Gastroesophageal sphincter (tissue), 3 donors: ENCODE data around the gene COX19.

ENCODE experiments used
- EP300 ChIP-seq: sonication (generic); formaldehyde crosslinking; IDR thresholded peaks from one replicate; pipeline ENCODE4 v1.6.1; 2017; ENCODE audit warnings: antibody characterized with exemption, mild to moderate bottlenecking
- POLR2A ChIP-seq, 2 donors: fragments of 450-650 bp; IDR thresholded peaks; one replicate each; pipeline ENCODE4 v1.6.1; 2017; ENCODE audit warnings: antibody characterized with exemption in 2 of 2, mild to moderate bottlenecking in 2 of 2, moderate library complexity in 1 of 2
- POLR2AphosphoS5 ChIP-seq: sonication (generic); formaldehyde crosslinking; IDR thresholded peaks from one replicate; pipeline ENCODE4 v1.6.1; 2017; ENCODE audit warnings: antibody characterized with exemption
- TF ChIP-seq, protein P1 (sequence below), 4 experiments: fragments of 200-600 bp in 2 of 4; fragments of 450-650 bp in 2 of 4; sonication (generic) in 1 of 4; IDR thresholded peaks; one replicate each; pipeline ENCODE4 v1.5.1; 2017 to 2019; ENCODE audit warnings: antibody characterized with exemption in 4 of 4, mild to moderate bottlenecking in 2 of 4, moderate library complexity in 2 of 4

DNA sequence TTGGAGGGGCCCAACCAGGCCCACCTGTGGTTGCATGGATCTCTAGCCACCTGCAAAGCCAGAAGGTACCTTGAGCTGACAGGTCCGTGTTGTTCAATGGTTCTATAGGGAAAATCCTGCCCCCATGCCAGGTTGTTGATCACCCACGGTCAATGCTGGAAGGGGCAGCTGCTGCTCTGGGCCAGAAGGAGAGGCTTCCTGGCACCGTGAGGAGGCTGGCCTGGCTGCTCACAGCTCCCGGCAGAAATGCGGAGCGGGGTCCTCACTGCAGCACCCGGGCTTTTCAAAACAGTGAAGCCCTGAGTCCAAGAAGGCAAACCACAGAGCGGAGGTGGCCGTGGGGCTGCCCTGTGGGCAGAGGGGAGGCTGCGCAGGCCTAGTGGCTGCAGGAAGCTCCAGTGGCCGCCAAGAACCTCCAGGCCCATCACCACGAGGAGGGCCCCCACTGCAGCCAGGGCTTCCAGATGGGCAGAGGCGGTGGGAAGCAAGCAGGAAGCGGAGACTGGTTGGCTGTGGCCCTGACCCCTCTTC, 44.0 kb upstream of the COX19 start:
- TF ChIP-seq, protein P1, sequence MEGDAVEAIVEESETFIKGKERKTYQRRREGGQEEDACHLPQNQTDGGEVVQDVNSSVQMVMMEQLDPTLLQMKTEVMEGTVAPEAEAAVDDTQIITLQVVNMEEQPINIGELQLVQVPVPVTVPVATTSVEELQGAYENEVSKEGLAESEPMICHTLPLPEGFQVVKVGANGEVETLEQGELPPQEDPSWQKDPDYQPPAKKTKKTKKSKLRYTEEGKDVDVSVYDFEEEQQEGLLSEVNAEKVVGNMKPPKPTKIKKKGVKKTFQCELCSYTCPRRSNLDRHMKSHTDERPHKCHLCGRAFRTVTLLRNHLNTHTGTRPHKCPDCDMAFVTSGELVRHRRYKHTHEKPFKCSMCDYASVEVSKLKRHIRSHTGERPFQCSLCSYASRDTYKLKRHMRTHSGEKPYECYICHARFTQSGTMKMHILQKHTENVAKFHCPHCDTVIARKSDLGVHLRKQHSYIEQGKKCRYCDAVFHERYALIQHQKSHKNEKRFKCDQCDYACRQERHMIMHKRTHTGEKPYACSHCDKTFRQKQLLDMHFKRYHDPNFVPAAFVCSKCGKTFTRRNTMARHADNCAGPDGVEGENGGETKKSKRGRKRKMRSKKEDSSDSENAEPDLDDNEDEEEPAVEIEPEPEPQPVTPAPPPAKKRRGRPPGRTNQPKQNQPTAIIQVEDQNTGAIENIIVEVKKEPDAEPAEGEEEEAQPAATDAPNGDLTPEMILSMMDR (IDR thresholded peaks at IDR 0.05), result no peak
- TF ChIP-seq EP300 (no peak), POLR2A (IDR thresholded peaks at IDR 0.05) (no peak), POLR2AphosphoS5 (no peak)
